GM23338 (cell line): Measurements from ENCODE around the gene DNAL4.

Experiments
- CREB1 ChIP-seq: fragments of 250-450 bp; sonication (Bioruptor Pico); IDR thresholded peaks from 2 replicates; pipeline ENCODE4 v1.5.0; 2020; ENCODE audit warnings: low read depth, mild to moderate bottlenecking, moderate library complexity
- CTCF ChIP-seq, 2 experiments: fragments of 200-600 bp in 1 of 2; sonication (generic) in 1 of 2; conservative IDR thresholded peaks; 2 replicates each; pipeline versions ENCODE4 v1.5.1 to v1.6.1; 2016 to 2017; ENCODE audit warnings: antibody characterized with exemption in 2 of 2, low read depth in 2 of 2, mild to moderate bottlenecking in 2 of 2, moderate library complexity in 1 of 2
- EZH2 ChIP-seq: fragments of 200-600 bp; sonication (generic); IDR thresholded peaks from one replicate; pipeline ENCODE4 v1.8.0; 2017; ENCODE audit warnings: antibody characterized with exemption, mild to moderate bottlenecking, low read depth; ENCODE audit not compliant: unreplicated experiment
- EZH2phosphoT487 ChIP-seq: fragments of 200-600 bp; sonication (generic); IDR thresholded peaks from one replicate; pipeline ENCODE4 v1.8.1; 2018; ENCODE audit warnings: antibody characterized with exemption; ENCODE audit not compliant: unreplicated experiment
- JUNB ChIP-seq: IDR thresholded peaks from one replicate; pipeline ENCODE4 v1.6.1; 2016; ENCODE audit warnings: antibody characterized with exemption; ENCODE audit not compliant: unreplicated experiment
- NANOG ChIP-seq: IDR thresholded peaks from 2 replicates; pipeline ENCODE4 v1.6.1; 2016; ENCODE audit warnings: antibody characterized with exemption, borderline replicate concordance
- POLR2AphosphoS5 ChIP-seq: IDR thresholded peaks from 2 replicates; pipeline ENCODE4 v1.6.1; 2016; ENCODE audit warnings: antibody characterized with exemption, low read depth
- TF ChIP-seq, protein P1 (sequence below): IDR thresholded peaks from one replicate; pipeline ENCODE4 v1.6.1; 2018; ENCODE audit warnings: antibody characterized with exemption; ENCODE audit not compliant: unreplicated experiment

- TF ChIP-seq CTCF (conservative IDR thresholded peaks at IDR 0.05; ENCODE audit: low read depth in 2 of 2), result no peak
- no peak for TF ChIP-seq POLR2AphosphoS5
- no peak for TF ChIP-seq CREB1
- TF ChIP-seq EZH2phosphoT487, result no peak
- no peak for TF ChIP-seq EZH2
- TF ChIP-seq NANOG, result no peak
- no peak for TF ChIP-seq JUNB
- TF ChIP-seq, protein P1, sequence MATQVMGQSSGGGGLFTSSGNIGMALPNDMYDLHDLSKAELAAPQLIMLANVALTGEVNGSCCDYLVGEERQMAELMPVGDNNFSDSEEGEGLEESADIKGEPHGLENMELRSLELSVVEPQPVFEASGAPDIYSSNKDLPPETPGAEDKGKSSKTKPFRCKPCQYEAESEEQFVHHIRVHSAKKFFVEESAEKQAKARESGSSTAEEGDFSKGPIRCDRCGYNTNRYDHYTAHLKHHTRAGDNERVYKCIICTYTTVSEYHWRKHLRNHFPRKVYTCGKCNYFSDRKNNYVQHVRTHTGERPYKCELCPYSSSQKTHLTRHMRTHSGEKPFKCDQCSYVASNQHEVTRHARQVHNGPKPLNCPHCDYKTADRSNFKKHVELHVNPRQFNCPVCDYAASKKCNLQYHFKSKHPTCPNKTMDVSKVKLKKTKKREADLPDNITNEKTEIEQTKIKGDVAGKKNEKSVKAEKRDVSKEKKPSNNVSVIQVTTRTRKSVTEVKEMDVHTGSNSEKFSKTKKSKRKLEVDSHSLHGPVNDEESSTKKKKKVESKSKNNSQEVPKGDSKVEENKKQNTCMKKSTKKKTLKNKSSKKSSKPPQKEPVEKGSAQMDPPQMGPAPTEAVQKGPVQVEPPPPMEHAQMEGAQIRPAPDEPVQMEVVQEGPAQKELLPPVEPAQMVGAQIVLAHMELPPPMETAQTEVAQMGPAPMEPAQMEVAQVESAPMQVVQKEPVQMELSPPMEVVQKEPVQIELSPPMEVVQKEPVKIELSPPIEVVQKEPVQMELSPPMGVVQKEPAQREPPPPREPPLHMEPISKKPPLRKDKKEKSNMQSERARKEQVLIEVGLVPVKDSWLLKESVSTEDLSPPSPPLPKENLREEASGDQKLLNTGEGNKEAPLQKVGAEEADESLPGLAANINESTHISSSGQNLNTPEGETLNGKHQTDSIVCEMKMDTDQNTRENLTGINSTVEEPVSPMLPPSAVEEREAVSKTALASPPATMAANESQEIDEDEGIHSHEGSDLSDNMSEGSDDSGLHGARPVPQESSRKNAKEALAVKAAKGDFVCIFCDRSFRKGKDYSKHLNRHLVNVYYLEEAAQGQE, result no peak
Observed at GRCh38 chr22:38834215-38834953, 40.4 kb upstream of the DNAL4 start.
